ENCODE results near the gene FHAD1.

Gene FHAD1

DNA sequence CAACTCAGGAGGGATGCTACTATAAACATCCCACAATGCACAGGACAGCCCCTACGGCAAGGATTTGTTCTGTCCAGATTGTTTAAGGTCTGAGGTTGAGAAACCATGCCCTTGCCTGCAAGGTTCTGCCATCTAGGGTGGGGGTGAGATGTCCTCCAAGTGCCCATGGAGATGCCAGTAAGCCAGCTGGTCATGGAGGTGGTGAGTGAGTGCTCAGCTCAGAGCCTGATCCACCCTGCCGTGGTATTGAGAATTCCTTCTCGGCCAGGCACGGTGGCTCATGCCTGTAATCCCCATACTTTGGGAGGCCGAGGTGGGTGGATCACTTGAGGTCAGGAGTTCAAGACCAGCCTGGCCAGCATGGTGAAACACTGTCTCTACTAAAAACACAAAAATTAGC lies 178.0 kb downstream of the FHAD1 start:
- Histone ChIP-seq H3K4me1 (ENCODE audit: control insufficient read depth, low read length) (no peaks in the 10 kb centered on the region), H3K9me3 (ENCODE audit: control insufficient read depth, insufficient read depth, low read length) (no peaks in the 10 kb centered on the region), H3F3A (ENCODE audit: control insufficient read depth, insufficient read depth) (no peaks in the 10 kb centered on the region), H3K9me2 (replicated peaks; ENCODE audit: control insufficient read depth, low read length) (no peaks in the 10 kb centered on the region), H3K4me2 (ENCODE audit: low read length) (no peak overlapping the region), H3K79me2 (ENCODE audit: control insufficient read depth, low read length) (peaks cover 12% of the 10 kb centered on the region), H3K27ac (ENCODE audit: low read depth, low read length) (no peak overlapping the region), H3K27me3 (ENCODE audit: control insufficient read depth, low read length) (no peaks in the 10 kb centered on the region), H3K36me3 (ENCODE audit: control insufficient read depth, low read length) (peaks cover 2% of the 10 kb centered on the region; the same call in 1 of the 2 replicates), H3K4me3 (ENCODE audit: low read length) (no peak overlapping the region), H4K20me1 (ENCODE audit: control insufficient read depth, insufficient read depth, low read depth, low read length) (no peaks in the 10 kb centered on the region)
- TF ChIP-seq EZH2phosphoT487 (IDR thresholded peaks at IDR 0.05; ENCODE audit: borderline replicate concordance, low read length) = no peak
- TF ChIP-seq, protein P1, sequence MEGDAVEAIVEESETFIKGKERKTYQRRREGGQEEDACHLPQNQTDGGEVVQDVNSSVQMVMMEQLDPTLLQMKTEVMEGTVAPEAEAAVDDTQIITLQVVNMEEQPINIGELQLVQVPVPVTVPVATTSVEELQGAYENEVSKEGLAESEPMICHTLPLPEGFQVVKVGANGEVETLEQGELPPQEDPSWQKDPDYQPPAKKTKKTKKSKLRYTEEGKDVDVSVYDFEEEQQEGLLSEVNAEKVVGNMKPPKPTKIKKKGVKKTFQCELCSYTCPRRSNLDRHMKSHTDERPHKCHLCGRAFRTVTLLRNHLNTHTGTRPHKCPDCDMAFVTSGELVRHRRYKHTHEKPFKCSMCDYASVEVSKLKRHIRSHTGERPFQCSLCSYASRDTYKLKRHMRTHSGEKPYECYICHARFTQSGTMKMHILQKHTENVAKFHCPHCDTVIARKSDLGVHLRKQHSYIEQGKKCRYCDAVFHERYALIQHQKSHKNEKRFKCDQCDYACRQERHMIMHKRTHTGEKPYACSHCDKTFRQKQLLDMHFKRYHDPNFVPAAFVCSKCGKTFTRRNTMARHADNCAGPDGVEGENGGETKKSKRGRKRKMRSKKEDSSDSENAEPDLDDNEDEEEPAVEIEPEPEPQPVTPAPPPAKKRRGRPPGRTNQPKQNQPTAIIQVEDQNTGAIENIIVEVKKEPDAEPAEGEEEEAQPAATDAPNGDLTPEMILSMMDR (IDR thresholded peaks at IDR 0.05; ENCODE audit: low read depth, low read length, poor library complexity, severe bottlenecking) = no peak

DNA sequence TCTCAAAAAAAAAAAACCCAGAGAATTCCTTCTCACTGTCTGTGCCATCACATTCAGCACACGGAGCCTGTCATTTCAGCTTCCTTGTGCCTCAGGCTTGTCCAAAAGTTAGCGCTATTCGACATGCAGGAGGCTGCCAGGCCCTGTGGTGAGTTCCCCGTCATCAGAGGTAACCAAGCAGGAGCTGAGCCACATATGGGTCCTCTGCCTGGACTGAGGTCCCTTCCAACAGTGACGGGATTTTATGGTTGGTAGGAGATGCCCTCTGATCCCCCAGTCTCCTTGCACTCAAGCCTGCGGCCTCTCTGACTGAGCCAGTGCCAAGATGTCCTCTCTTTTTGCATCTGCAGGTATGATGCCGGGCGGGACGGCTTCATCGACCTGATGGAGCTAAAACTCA lies 178.5 kb downstream of the FHAD1 start:
- Histone ChIP-seq H4K20me1 (ENCODE audit: control insufficient read depth, insufficient read depth, low read depth, low read length) (no peaks in the 10 kb centered on the region), H3K4me3 (ENCODE audit: low read length) (no peak overlapping the region), H3K9me2 (replicated peaks; ENCODE audit: control insufficient read depth, low read length) (no peaks in the 10 kb centered on the region), H3K27me3 (ENCODE audit: control insufficient read depth, low read length) (no peaks in the 10 kb centered on the region), H3K4me2 (ENCODE audit: low read length) (no peak overlapping the region), H3K36me3 (ENCODE audit: control insufficient read depth, low read length) (peaks cover 2% of the 10 kb centered on the region; the same call in 1 of the 2 replicates), H3K9me3 (ENCODE audit: control insufficient read depth, insufficient read depth, low read length) (no peaks in the 10 kb centered on the region), H3K4me1 (ENCODE audit: control insufficient read depth, low read length) (no peaks in the 10 kb centered on the region), H3K79me2 (ENCODE audit: control insufficient read depth, low read length) (peaks cover 12% of the 10 kb centered on the region), H3K27ac (ENCODE audit: low read depth, low read length) (no peak overlapping the region), H3F3A (ENCODE audit: control insufficient read depth, insufficient read depth) (no peaks in the 10 kb centered on the region)
- TF ChIP-seq, protein P1 (IDR thresholded peaks at IDR 0.05; ENCODE audit: low read depth, low read length, poor library complexity, severe bottlenecking) = no peak
- no peak for TF ChIP-seq EZH2phosphoT487 (IDR thresholded peaks at IDR 0.05; ENCODE audit: borderline replicate concordance, low read length)

DNA sequence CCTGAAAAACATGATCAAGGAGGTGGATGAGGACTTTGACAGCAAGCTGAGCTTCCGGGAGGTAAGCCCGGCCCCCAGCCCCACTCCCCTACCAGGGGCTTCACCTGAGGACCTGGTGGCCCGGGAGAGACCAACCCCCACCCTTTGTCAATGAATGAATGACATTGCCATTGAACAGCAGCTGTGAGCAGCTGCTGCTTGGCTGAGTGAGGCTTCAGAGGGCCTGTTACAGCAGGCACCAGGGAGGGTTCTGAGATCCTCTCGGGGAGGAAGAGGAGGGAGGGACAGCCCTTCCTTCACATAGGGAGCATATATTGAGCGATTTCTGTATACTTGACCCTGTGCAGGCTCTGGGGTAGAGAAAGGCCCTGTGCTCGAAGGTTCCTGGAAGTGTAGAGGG lies 178.9 kb downstream of the FHAD1 start:
- Histone ChIP-seq H3K9me2 (replicated peaks; ENCODE audit: control insufficient read depth, low read length) (no peaks in the 10 kb centered on the region), H3K27me3 (ENCODE audit: control insufficient read depth, low read length) (no peaks in the 10 kb centered on the region), H3F3A (ENCODE audit: control insufficient read depth, insufficient read depth) (no peaks in the 10 kb centered on the region), H3K36me3 (ENCODE audit: control insufficient read depth, low read length) (peaks cover 5% of the 10 kb centered on the region), H3K4me3 (ENCODE audit: low read length) (no peak overlapping the region), H3K27ac (ENCODE audit: low read depth, low read length) (no peak overlapping the region), H3K79me2 (ENCODE audit: control insufficient read depth, low read length) (peaks cover 9% of the 10 kb centered on the region), H3K4me2 (ENCODE audit: low read length) (no peak overlapping the region), H3K4me1 (ENCODE audit: control insufficient read depth, low read length) (no peaks in the 10 kb centered on the region), H3K9me3 (ENCODE audit: control insufficient read depth, insufficient read depth, low read length) (no peaks in the 10 kb centered on the region), H4K20me1 (ENCODE audit: control insufficient read depth, insufficient read depth, low read depth, low read length) (no peaks in the 10 kb centered on the region)
- no peak for TF ChIP-seq EZH2phosphoT487 (IDR thresholded peaks at IDR 0.05; ENCODE audit: borderline replicate concordance, low read length)
- TF ChIP-seq, protein P1 (IDR thresholded peaks at IDR 0.05; ENCODE audit: low read depth, low read length, poor library complexity, severe bottlenecking) = no peak
